Myocyte (in vitro differentiated cells): Measurements from ENCODE around the gene ITPK1. TPM values are rescaled to one million over a fixed set of nuclear protein-coding genes. Genes with fewer than 3 reads are reported as not detected.
A peak's percentile ranks its signal among the peaks of the same experiment; 100 is the strongest.
"Not testable (repeated sequence)": the region's sequence is repeated elsewhere in the genome, so short reads cannot be mapped to it uniquely, and the experiment has no call there.

Source experiments
- DNase-seq: peaks from one replicate; pipeline ENCODE4 v3.0.0-alpha.2; 2012; ENCODE audit warnings: low read depth
- polyA plus RNA-seq: library from polyadenylated mRNA; unstranded; fragments of >200 nt; gene quantifications from one replicate; pipeline ENCODE4 v1.2.1, GENCODE V29; 2012; ENCODE audit warnings: missing spikeins
- total RNA-seq: library from RNA; depleted of rRNA; stranded (reverse); fragments of >200 nt; gene quantifications from 2 replicates; pipeline ENCODE4 v1.2.3, GENCODE V29; 2014

The ITPK1 gene
- total RNA-seq = 19.1 and 23.0 TPM in 2 replicates
- polyA plus RNA-seq = 63.2 TPM

GRCh38 chr14:93115821-93116675, at the start of gene ITPK1:
Gene ITPK1, minus strand, starts transcription at chr14:93115925. Its CDS starts 762 bp downstream, at chr14:93115163.
- DNase-seq = peak; percentile 63

GRCh38 chr14:93163564-93163963, 47.8 kb upstream of the ITPK1 start:
- DNase-seq = no peak

GRCh38 chr14:93161411-93161940, 45.8 kb upstream of the ITPK1 start:
- no peak for DNase-seq

GRCh38 chr14:93160353-93160801, 44.7 kb upstream of the ITPK1 start:
- DNase-seq = peak; percentile 35

GRCh38 chr14:93159625-93160352, 44.1 kb upstream of the ITPK1 start:
- not testable (repeated sequence) for DNase-seq

- not testable (repeated sequence) for DNase-seq
Measured at GRCh38 chr14:93158349-93158748, 42.6 kb upstream of the ITPK1 start.

- DNase-seq = no peak
Measured at GRCh38 chr14:93156693-93157369, 41.1 kb upstream of the ITPK1 start.

- no peak for DNase-seq
Measured at GRCh38 chr14:93155667-93156066, 39.9 kb upstream of the ITPK1 start.

- DNase-seq = no peak
Measured at GRCh38 chr14:93153121-93153520, 37.4 kb upstream of the ITPK1 start.

- no peak for DNase-seq
Measured at GRCh38 chr14:93150227-93151208, 34.8 kb upstream of the ITPK1 start.

- no peak for DNase-seq
Measured at GRCh38 chr14:93148979-93149378, 33.3 kb upstream of the ITPK1 start.

GRCh38 chr14:93146119-93146518, 30.4 kb upstream of the ITPK1 start:
- no peak for DNase-seq

- no peak for DNase-seq
Measured at GRCh38 chr14:93142854-93143652, 27.3 kb upstream of the ITPK1 start.

- DNase-seq = peak; percentile 32
Measured at GRCh38 chr14:93137864-93138263, 22.1 kb upstream of the ITPK1 start.

- DNase-seq = not testable (repeated sequence)
Measured at GRCh38 chr14:93136508-93136907, 20.8 kb upstream of the ITPK1 start.

GRCh38 chr14:93136009-93136408, 20.3 kb upstream of the ITPK1 start:
- DNase-seq = no peak

- no peak for DNase-seq
Measured at GRCh38 chr14:93135399-93135798, 19.7 kb upstream of the ITPK1 start.

- DNase-seq = no peak
Measured at GRCh38 chr14:93133464-93133863, 17.7 kb upstream of the ITPK1 start.

- DNase-seq = peak; percentile 63
Measured at GRCh38 chr14:93132472-93133065, 16.8 kb upstream of the ITPK1 start.
